Sigmoid colon (tissue), 4 donors: ENCODE data around the gene VWDE.

Source experiments
- EP300 ChIP-seq, 4 donors: sonication (generic); formaldehyde crosslinking; IDR thresholded peaks; one replicate each; pipeline ENCODE4 v1.6.1; 2017; ENCODE audit warnings: antibody characterized with exemption in 4 of 4
- POLR2A ChIP-seq, 2 donors: fragments of 450-650 bp; IDR thresholded peaks; one replicate each; pipeline ENCODE4 v1.6.1; 2016; ENCODE audit warnings: antibody characterized with exemption in 2 of 2, mild to moderate bottlenecking in 2 of 2, moderate library complexity in 2 of 2
- TF ChIP-seq, protein P1 (sequence below), 4 experiments: fragments of 450-650 bp in 3 of 4; fragments of 200-600 bp in 1 of 4; IDR thresholded peaks; one replicate each; pipeline ENCODE4 v1.5.1; 2016 to 2019; ENCODE audit warnings: antibody characterized with exemption in 4 of 4, mild to moderate bottlenecking in 3 of 4, moderate library complexity in 2 of 4

DNA sequence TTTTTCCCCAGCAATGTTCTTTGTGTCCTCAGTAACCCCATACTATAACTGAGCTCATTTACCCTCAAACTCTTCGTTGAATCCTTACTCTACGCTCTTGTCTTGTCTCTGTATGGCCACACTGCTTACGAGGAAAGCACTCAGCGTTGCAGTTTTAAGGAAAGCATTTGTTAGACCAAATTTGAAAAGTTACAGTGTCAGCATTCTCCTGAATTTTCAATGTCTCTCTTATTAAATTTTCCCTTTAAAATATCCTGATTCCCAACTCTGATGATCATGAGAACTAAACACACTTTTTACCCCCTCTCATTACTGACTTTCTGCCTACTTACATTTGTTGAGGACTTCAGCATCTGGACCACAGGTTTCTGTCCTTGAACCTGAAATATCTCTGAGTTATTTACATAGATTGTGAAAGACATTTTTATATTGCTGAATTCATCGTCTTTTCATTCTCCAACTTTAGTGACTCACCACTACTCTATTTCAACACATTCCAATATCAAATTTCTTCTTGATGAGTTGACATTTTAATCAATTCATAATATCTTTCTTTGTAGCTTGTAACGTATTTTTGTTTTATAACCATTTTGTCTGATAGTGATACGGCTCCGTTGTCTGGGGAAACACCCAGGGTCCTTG lies 19.8 kb upstream of the VWDE start:
- TF ChIP-seq EP300 (IDR thresholded peaks at IDR 0.05) (no peak), POLR2A (IDR thresholded peaks at IDR 0.05) (no peak)
- TF ChIP-seq, protein P1, sequence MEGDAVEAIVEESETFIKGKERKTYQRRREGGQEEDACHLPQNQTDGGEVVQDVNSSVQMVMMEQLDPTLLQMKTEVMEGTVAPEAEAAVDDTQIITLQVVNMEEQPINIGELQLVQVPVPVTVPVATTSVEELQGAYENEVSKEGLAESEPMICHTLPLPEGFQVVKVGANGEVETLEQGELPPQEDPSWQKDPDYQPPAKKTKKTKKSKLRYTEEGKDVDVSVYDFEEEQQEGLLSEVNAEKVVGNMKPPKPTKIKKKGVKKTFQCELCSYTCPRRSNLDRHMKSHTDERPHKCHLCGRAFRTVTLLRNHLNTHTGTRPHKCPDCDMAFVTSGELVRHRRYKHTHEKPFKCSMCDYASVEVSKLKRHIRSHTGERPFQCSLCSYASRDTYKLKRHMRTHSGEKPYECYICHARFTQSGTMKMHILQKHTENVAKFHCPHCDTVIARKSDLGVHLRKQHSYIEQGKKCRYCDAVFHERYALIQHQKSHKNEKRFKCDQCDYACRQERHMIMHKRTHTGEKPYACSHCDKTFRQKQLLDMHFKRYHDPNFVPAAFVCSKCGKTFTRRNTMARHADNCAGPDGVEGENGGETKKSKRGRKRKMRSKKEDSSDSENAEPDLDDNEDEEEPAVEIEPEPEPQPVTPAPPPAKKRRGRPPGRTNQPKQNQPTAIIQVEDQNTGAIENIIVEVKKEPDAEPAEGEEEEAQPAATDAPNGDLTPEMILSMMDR (IDR thresholded peaks at IDR 0.05) = no peak
